NOMO-1 treated with DMSO at 0.1 percent for 48 hours (cell line): ENCODE results near the gene CNTNAP2.

Source experiments
- DNase-seq: peaks from one replicate; lab custom pipeline; 2025; ENCODE audit not compliant: unreplicated experiment; lab: John Stamatoyannopoulos, UW

Gene CNTNAP2

GRCh38 chr7:147432079-147432478 is 1315.5 kb downstream of the CNTNAP2 start:
- DNase-seq = no peak

GRCh38 chr7:147432576-147432975 is 1316.0 kb downstream of the CNTNAP2 start:
- DNase-seq = no peak

GRCh38 chr7:147436718-147437117 is 1320.1 kb downstream of the CNTNAP2 start:
- no peak for DNase-seq

GRCh38 chr7:147438216-147438615 is 1321.6 kb downstream of the CNTNAP2 start:
- DNase-seq = no peak

GRCh38 chr7:147443942-147444341 is 1327.3 kb downstream of the CNTNAP2 start:
- DNase-seq = no peak

GRCh38 chr7:147452816-147453215 is 1336.2 kb downstream of the CNTNAP2 start:
- DNase-seq = no peak

GRCh38 chr7:147465223-147465622 is 1348.6 kb downstream of the CNTNAP2 start:
- no peak for DNase-seq

- DNase-seq = no peak
These were observed 1356.0 kb downstream of the CNTNAP2 start for GRCh38 chr7:147472556-147472955.

- no peak for DNase-seq
These were observed 1358.3 kb downstream of the CNTNAP2 start for GRCh38 chr7:147474862-147475261.

GRCh38 chr7:147477526-147477925 is 1360.9 kb downstream of the CNTNAP2 start:
- DNase-seq = no peak

- no peak for DNase-seq
These were observed 1362.2 kb downstream of the CNTNAP2 start for GRCh38 chr7:147478796-147479195.

- DNase-seq = no peak
These were observed 1367.2 kb downstream of the CNTNAP2 start for GRCh38 chr7:147483634-147484292.

GRCh38 chr7:147485660-147486210 is 1369.1 kb downstream of the CNTNAP2 start:
- no peak for DNase-seq

GRCh38 chr7:147492606-147493005 is 1376.0 kb downstream of the CNTNAP2 start:
- no peak for DNase-seq

GRCh38 chr7:147496209-147496608 is 1379.6 kb downstream of the CNTNAP2 start:
- no peak for DNase-seq

GRCh38 chr7:147497246-147497645 is 1380.6 kb downstream of the CNTNAP2 start:
- DNase-seq = no peak

- no peak for DNase-seq
These were observed 1381.5 kb downstream of the CNTNAP2 start for GRCh38 chr7:147498081-147498480.

GRCh38 chr7:147509035-147509501 is 1392.5 kb downstream of the CNTNAP2 start:
- no peak for DNase-seq

- DNase-seq = no peak
These were observed 1393.1 kb downstream of the CNTNAP2 start for GRCh38 chr7:147509541-147510200.

- DNase-seq = no peak
These were observed 1393.6 kb downstream of the CNTNAP2 start for GRCh38 chr7:147510201-147510542.

- DNase-seq = no peak
These were observed 1394.3 kb downstream of the CNTNAP2 start for GRCh38 chr7:147510923-147511322.

- DNase-seq = no peak
These were observed 1396.8 kb downstream of the CNTNAP2 start for GRCh38 chr7:147513451-147513850.
